H1 (cell line): ENCODE results near the gene MBD5. TPM values are rescaled to one million over a fixed set of nuclear protein-coding genes. Genes with fewer than 3 reads are reported as not detected.

Source experiments
- CTCF ChIA-PET: fragments of 300-600 bp; sonication (Branson Sonifier 250); formaldehyde crosslinking; loops from one replicate; lab custom pipeline; 2021; ENCODE audit not compliant: partially characterized antibody; lab: Charles Lee
- POLR2A ChIA-PET: fragments of 300-600 bp; sonication (Branson Sonifier 250); formaldehyde crosslinking; loops from one replicate; lab custom pipeline; 2021; ENCODE audit warnings: inconsistent platforms; ENCODE audit not compliant: partially characterized antibody; lab: Charles Lee
- DNase-seq, 2 experiments: peaks; one replicate each; pipeline versions ENCODE4 v3.0.0 to v3.0.0-alpha.2; 2010 to 2022; ENCODE audit warnings: low spot score in 2 of 2, low read depth in 1 of 2, mixed read lengths in 1 of 2
- FAIRE-seq: peaks from 2 replicates; lab custom pipeline; 2011; peaks lifted over from hg19 to GRCh38; lab: Jason Lieb, UNC
- H2AFZ ChIP-seq: 2 replicates; pipeline ENCODE4 v1.8.1; 2012; ENCODE audit warnings: low read length, inconsistent platforms
- H2AK5ac ChIP-seq: 2 replicates; pipeline ENCODE4 v1.6.1; 2013; ENCODE audit warnings: low read depth, low read length
- H2BK120ac ChIP-seq: replicated peaks from 2 replicates; pipeline ENCODE3; 2013; ENCODE audit warnings: low read depth, low read length, inconsistent platforms
- H2BK12ac ChIP-seq: 2 replicates; pipeline ENCODE4 v1.6.1; 2013; ENCODE audit warnings: low read depth, low read length
- H2BK15ac ChIP-seq: 2 replicates; pipeline ENCODE4 v1.6.1; 2013; ENCODE audit warnings: low read length
- H2BK20ac ChIP-seq: 2 replicates; pipeline ENCODE4 v1.6.1; 2013; ENCODE audit warnings: low read length
- H2BK5ac ChIP-seq: 2 replicates; pipeline ENCODE4 v1.6.1; 2013; ENCODE audit warnings: low read depth, low read length
- H3K14ac ChIP-seq: 2 replicates; pipeline ENCODE4 v1.6.1; 2013; ENCODE audit warnings: inconsistent platforms; ENCODE audit not compliant: insufficient read length
- H3K18ac ChIP-seq: 2 replicates; pipeline ENCODE4 v1.6.1; 2013; ENCODE audit warnings: low read length; ENCODE audit errors: extremely low read depth
- H3K23ac ChIP-seq: 2 replicates; pipeline ENCODE4 v1.6.1; 2013; ENCODE audit warnings: inconsistent platforms; ENCODE audit not compliant: insufficient read length
- H3K23me2 ChIP-seq: 2 replicates; pipeline ENCODE4 v1.6.1; 2013; ENCODE audit warnings: low read depth, low read length
- H3K27ac ChIP-seq: 2 replicates; pipeline ENCODE4 v1.6.1; 2011; ENCODE audit warnings: low read depth, low read length, inconsistent platforms
- H3K27me3 ChIP-seq, 4 experiments: replicated peaks in 1 of 4; 1 replicate in 1 of 4; 2 replicates in 3 of 4; pipeline versions ENCODE4 v1.6.1 to v1.8.1; 2011 to 2013; ENCODE audit warnings: low read length in 3 of 4, mild to moderate bottlenecking in 3 of 4, inconsistent platforms in 2 of 4, mixed read lengths in 2 of 4, moderate library complexity in 1 of 4; ENCODE audit not compliant: control insufficient read depth in 3 of 4, insufficient read depth in 3 of 4; ENCODE audit errors: extremely low read depth in 1 of 4
- H3K36me3 ChIP-seq, 4 experiments: 2 replicates each; pipeline versions ENCODE4 v1.6.1 to v1.8.1; 2011 to 2013; ENCODE audit warnings: mild to moderate bottlenecking in 4 of 4, low read length in 3 of 4, moderate library complexity in 2 of 4, control low read depth in 1 of 4, inconsistent platforms in 1 of 4; ENCODE audit not compliant: insufficient read depth in 4 of 4, control insufficient read depth in 2 of 4
- H3K4ac ChIP-seq: replicated peaks from 2 replicates; pipeline ENCODE3; 2013; ENCODE audit warnings: low read length, low read depth, mixed read lengths, inconsistent platforms; ENCODE audit not compliant: insufficient read length
- H3K4me1 ChIP-seq, 4 experiments: replicated peaks in 1 of 4; 1 replicate in 1 of 4; 2 replicates in 3 of 4; pipeline versions ENCODE4 v1.6.1 to v1.8.1; 2011 to 2013; ENCODE audit warnings: low read length in 3 of 4, inconsistent platforms in 2 of 4, mixed read lengths in 1 of 4; ENCODE audit not compliant: insufficient read depth in 4 of 4, control insufficient read depth in 3 of 4
- H3K4me2 ChIP-seq, 2 experiments: 2 replicates each; pipeline versions ENCODE4 v1.6.1 to v1.8.1; 2011 to 2013; ENCODE audit warnings: low read depth in 2 of 2, low read length in 2 of 2, control low read depth in 1 of 2, inconsistent platforms in 1 of 2, mild to moderate bottlenecking in 1 of 2; ENCODE audit not compliant: insufficient read depth in 1 of 2
- H3K4me3 ChIP-seq, 4 experiments: fragments of 200-600, 300-600 bp in 1 of 4; sonication (generic), shearing (Covaris generic), sonication (Bioruptor Twin) in 1 of 4; 2 replicates each; pipeline versions ENCODE4 v1.5.1 to v1.8.1; 2011 to 2016; ENCODE audit warnings: low read length in 4 of 4, low read depth in 3 of 4, control low read depth in 2 of 4, inconsistent platforms in 2 of 4, mild to moderate bottlenecking in 2 of 4, mixed read lengths in 1 of 4, moderate library complexity in 1 of 4; ENCODE audit not compliant: insufficient read depth in 2 of 4; ENCODE audit errors: extremely low read depth in 1 of 4
- H3K56ac ChIP-seq: replicated peaks from 2 replicates; pipeline ENCODE3; 2013; ENCODE audit warnings: low read depth, mild to moderate bottlenecking, mixed read lengths, low read length, inconsistent platforms; ENCODE audit not compliant: insufficient read length
- H3K79me1 ChIP-seq: 2 replicates; pipeline ENCODE4 v1.6.1; 2013; ENCODE audit warnings: low read depth, low read length, control low read depth
- H3K79me2 ChIP-seq, 2 experiments: 2 replicates each; pipeline versions ENCODE4 v1.6.1 to v1.8.1; 2012 to 2013; ENCODE audit warnings: low read length in 2 of 2, mild to moderate bottlenecking in 2 of 2, inconsistent platforms in 1 of 2; ENCODE audit not compliant: insufficient read depth in 2 of 2, control insufficient read depth in 1 of 2
- H3K9ac ChIP-seq, 4 experiments: replicated peaks in 1 of 4; 1 replicate in 1 of 4; 2 replicates in 3 of 4; pipeline versions ENCODE4 v1.6.1 to v1.8.1; 2011 to 2013; ENCODE audit warnings: low read depth in 3 of 4, low read length in 3 of 4, control low read depth in 2 of 4, mild to moderate bottlenecking in 2 of 4, moderate library complexity in 2 of 4, inconsistent platforms in 1 of 4; ENCODE audit errors: extremely low read depth in 1 of 4
- H3K9me3 ChIP-seq, 2 experiments: 2 replicates each; pipeline versions ENCODE4 v1.6.1 to v1.8.1; 2012 to 2013; ENCODE audit warnings: mild to moderate bottlenecking in 2 of 2, moderate library complexity in 2 of 2, control low read depth in 1 of 2, inconsistent platforms in 1 of 2, low read depth in 1 of 2, low read length in 1 of 2, mixed read lengths in 1 of 2; ENCODE audit not compliant: insufficient read depth in 2 of 2
- H4K20me1 ChIP-seq, 2 experiments: replicated peaks in 1 of 2; 2 replicates each; pipeline versions ENCODE3 to v1.8.1; 2011 to 2013; ENCODE audit warnings: inconsistent platforms in 2 of 2, low read length in 2 of 2, mild to moderate bottlenecking in 1 of 2; ENCODE audit not compliant: insufficient read depth in 2 of 2, control insufficient read depth in 1 of 2
- H4K5ac ChIP-seq: 2 replicates; pipeline ENCODE4 v1.6.1; 2013; ENCODE audit warnings: low read length, low read depth, mixed read lengths, inconsistent platforms; ENCODE audit not compliant: insufficient read length
- H4K8ac ChIP-seq: 2 replicates; pipeline ENCODE4 v1.8.0; 2013; ENCODE audit warnings: mild to moderate bottlenecking, moderate library complexity, low read length, inconsistent platforms; ENCODE audit not compliant: insufficient read depth; ENCODE audit errors: extremely low read depth
- H4K91ac ChIP-seq: replicated peaks from 2 replicates; pipeline ENCODE3; 2013; ENCODE audit warnings: low read length, mixed read lengths, inconsistent platforms; ENCODE audit not compliant: insufficient read length
- ATF2 ChIP-seq: IDR thresholded peaks from 2 replicates; pipeline ENCODE4 v1.6.1; 2012; ENCODE audit warnings: low read length, inconsistent platforms
- HDAC2 ChIP-seq, 2 experiments: fragments of 300-600 bp in 1 of 2; sonication (generic) in 1 of 2; IDR thresholded peaks; 2 replicates each; pipeline ENCODE4 v1.6.1; 2011 to 2012; ENCODE audit warnings: low read depth in 2 of 2, low read length in 2 of 2, mild to moderate bottlenecking in 2 of 2, moderate library complexity in 2 of 2, borderline replicate concordance in 1 of 2, inconsistent platforms in 1 of 2
- MAFK ChIP-seq: IDR thresholded peaks from 2 replicates; pipeline ENCODE4 v1.6.1; 2012; ENCODE audit warnings: low read depth, mild to moderate bottlenecking, improper control_type of control experiment, low read length
- NRF1 ChIP-seq: IDR thresholded peaks from 2 replicates; pipeline ENCODE4 v1.6.1; 2011; ENCODE audit warnings: mild to moderate bottlenecking, low read depth, low read length, improper control_type of control experiment
- TAF1 ChIP-seq: IDR thresholded peaks from 2 replicates; pipeline ENCODE4 v1.6.1; 2011; ENCODE audit warnings: mild to moderate bottlenecking, low read depth, low read length
- WGBS, 2 experiments: shearing (Covaris generic) in 1 of 2; methylation state at CpG; one replicate each; pipeline versions ENCODE4 v1.1.6 to v1.1.7; 2013 to 2015; ENCODE audit warnings: low lambda C conversion rate in 2 of 2, mixed read lengths in 2 of 2, inconsistent platforms in 1 of 2, low coverage in 1 of 2, missing lambda C conversion rate in 1 of 2; ENCODE audit not compliant: insufficient replicate concordance in 2 of 2, insufficient coverage in 1 of 2, insufficient read length in 1 of 2; ENCODE audit errors: extremely low coverage in 1 of 2, missing lambda C conversion rate in 1 of 2; 5-methylcytosine and 5-hydroxymethylcytosine counted together
- polyA plus RNA-seq, 7 experiments: library from polyadenylated mRNA; depleted of rRNA in 3 of 7; stranded (reverse) in 5 of 7; unstranded in 2 of 7; fragments of >200 nt in 5 of 7; fragments of 200-250 nt in 2 of 7; gene quantifications; 1 replicate in 5 of 7; 2 replicates in 1 of 7; 4 replicates in 1 of 7; pipeline versions ENCODE4 v1.2.1 to v1.2.3, GENCODE V29; 2011 to 2013; ENCODE audit warnings: missing spikeins in 2 of 7, mixed read lengths in 2 of 7
- total RNA-seq: library from RNA; stranded (reverse); fragmentation: NEBNext Ultra II Directional; extraction: Animal tissue kit (Norgen Biotek cat#: 25700); gene quantifications from 2 replicates; pipeline ENCODE4 v1.2.1, GENCODE V29; 2021
- TF ChIP-seq, protein P1 (sequence below): IDR thresholded peaks from 2 replicates; pipeline ENCODE4 v1.6.1; 2011; ENCODE audit warnings: low read depth, mild to moderate bottlenecking, low read length; ENCODE audit not compliant: insufficient read depth
- TF ChIP-seq, protein P2 (sequence below): IDR thresholded peaks from 2 replicates; pipeline ENCODE4 v1.6.1; 2012; ENCODE audit warnings: inconsistent platforms

The MBD5 gene
- total and polyA plus RNA-seq, 2 of the 8 experiments (the other 6 are each of a cell fraction or from before 2014, with no cell fraction given), result 9.7 to 29.4 TPM

DNA sequence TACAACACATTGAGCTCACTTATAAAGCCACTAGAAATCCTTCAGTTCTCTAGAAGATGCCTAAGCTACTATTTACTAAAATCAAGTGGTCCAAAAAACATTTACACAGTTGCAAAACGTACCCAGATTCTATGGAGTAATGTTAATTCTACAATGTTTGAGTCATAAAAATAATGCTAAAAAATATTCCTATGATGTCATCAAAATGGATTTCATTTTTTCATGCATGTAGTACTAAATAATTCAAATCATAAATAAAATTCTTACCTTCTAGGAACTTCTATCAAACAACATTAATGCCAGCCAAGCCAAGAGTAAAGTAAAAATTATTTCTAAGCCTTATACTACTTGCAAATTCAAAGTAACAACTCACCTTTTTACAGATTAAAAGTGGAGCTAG lies 454.7 kb downstream of the MBD5 start:
- no peaks in the 10 kb centered on the region for H3K23me2 ChIP-seq
- H2AK5ac ChIP-seq, result no peak overlapping the region
- H2BK20ac ChIP-seq, result no peak overlapping the region
- no peaks in the 10 kb centered on the region for H3K36me3 ChIP-seq
- FAIRE-seq, result no peak
- H3K79me1 ChIP-seq, result no peaks in the 10 kb centered on the region
- no peak overlapping the region for H4K8ac ChIP-seq
- WGBS, 2 experiments, result 73% methylated on average over 1 of the region's 1 CpG; no CpG with 5 or more reads in 1 of the 2 experiments
- H3K27me3 ChIP-seq, result no peaks in the 10 kb centered on the region
- no peak overlapping the region for H3K23ac ChIP-seq
- H3K79me2 ChIP-seq, result no peaks in the 10 kb centered on the region
- no peak overlapping the region for H4K91ac ChIP-seq
- no peak overlapping the region for H2BK5ac ChIP-seq
- CTCF ChIA-PET, result interaction anchor here (0.7 to 1.0 kb wide), 3 partner anchors 13 to 33 kb away, joined by 3 to 5 read pairs (median 4); no protein-coding TSS in a partner anchor
- no peak overlapping the region for H3K4me2 ChIP-seq
- DNase-seq, result no peak
- H2BK120ac ChIP-seq, result no peak overlapping the region
- no peak overlapping the region for H3K4ac ChIP-seq
- POLR2A ChIA-PET, result no interaction called here
- no peak overlapping the region for H3K56ac ChIP-seq
- no peaks in the 10 kb centered on the region for H3K9me3 ChIP-seq
- H3K9ac ChIP-seq, result no peak overlapping the region
- no peak overlapping the region for H3K14ac ChIP-seq
- no peak overlapping the region for H3K27ac ChIP-seq
- no peaks in the 10 kb centered on the region for H4K20me1 ChIP-seq
- no peak overlapping the region for H3K18ac ChIP-seq
- H3K4me3 ChIP-seq, result no peak overlapping the region
- H2BK12ac ChIP-seq, result no peak overlapping the region
- H4K5ac ChIP-seq, result no peak overlapping the region
- no peaks in the 10 kb centered on the region for H3K4me1 ChIP-seq
- TF ChIP-seq HDAC2 (IDR thresholded peaks at IDR 0.05; ENCODE audit: borderline replicate concordance in 1 of 2, low read depth in 2 of 2, low read length in 2 of 2), result no peak
- no peak for TF ChIP-seq TAF1
- no peak for TF ChIP-seq NRF1
- TF ChIP-seq, protein P1, sequence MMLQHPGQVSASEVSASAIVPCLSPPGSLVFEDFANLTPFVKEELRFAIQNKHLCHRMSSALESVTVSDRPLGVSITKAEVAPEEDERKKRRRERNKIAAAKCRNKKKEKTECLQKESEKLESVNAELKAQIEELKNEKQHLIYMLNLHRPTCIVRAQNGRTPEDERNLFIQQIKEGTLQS, result no peak
- TF ChIP-seq ATF2, result no peak
- no peak for TF ChIP-seq MAFK
- TF ChIP-seq, protein P2, sequence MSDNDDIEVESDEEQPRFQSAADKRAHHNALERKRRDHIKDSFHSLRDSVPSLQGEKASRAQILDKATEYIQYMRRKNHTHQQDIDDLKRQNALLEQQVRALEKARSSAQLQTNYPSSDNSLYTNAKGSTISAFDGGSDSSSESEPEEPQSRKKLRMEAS, result no peak
- H2AFZ ChIP-seq, result no peak overlapping the region
- no peak overlapping the region for H2BK15ac ChIP-seq
